GM18868 (cell line): ENCODE results near the gene TMEM131.
"Not testable (repeated sequence)": the region's sequence is repeated elsewhere in the genome, so short reads cannot be mapped to it uniquely, and the experiment has no call there.

ENCODE experiments used
- ATAC-seq: cut with Tn5 transposase; IDR thresholded peaks from one replicate; pipeline ENCODE4 v1.9.1; 2021; ENCODE audit warnings: mild to moderate bottlenecking, moderate library complexity; ENCODE audit not compliant: unreplicated experiment

TMEM131 gene

DNA sequence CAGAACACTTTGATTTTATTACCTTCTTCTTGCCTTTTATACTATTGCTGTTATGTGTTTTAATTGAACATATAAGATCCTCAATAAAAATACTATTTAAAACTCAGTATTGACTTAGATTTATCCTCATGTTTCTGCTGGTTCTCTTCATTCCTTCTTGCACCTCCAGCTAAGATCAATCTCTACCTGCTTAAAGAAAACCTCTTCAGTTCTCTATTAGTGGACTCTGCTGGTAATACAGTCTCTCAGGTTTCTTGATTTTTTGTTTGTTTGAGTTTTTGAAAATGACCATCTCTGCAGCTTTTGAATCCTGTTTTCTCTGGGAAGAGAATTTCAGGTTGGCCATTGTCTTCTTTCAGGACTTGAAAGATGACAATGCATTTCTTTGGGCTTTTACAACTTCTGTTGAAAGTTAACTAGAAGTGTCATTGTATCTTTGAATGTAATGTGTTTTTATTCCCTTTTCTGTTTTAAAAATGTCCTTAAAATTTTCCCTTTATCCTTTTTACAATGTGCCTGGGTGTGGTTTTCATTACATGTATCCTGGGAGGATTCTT lies 29.8 kb upstream of the TMEM131 start:
- ATAC-seq = no peak

DNA sequence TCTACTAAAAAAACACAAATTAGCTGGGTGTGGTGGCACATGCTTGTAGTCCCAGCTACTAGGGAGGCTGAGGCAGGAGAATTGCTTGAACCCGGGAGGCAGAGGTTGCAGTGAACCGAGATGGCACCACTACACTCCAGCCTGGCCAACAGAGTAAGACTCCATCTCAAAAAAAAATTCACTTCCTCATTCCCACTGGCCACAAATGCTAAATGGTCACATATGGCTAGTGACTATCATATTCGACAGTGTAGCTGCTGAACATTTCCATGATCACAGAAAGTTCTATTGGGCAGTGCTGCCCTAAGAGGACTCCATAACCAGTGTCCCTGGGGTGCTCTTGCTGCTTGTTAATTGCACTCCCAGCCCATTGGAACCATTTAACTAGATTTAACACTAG lies 26.3 kb upstream of the TMEM131 start:
- ATAC-seq = not testable (repeated sequence)

DNA sequence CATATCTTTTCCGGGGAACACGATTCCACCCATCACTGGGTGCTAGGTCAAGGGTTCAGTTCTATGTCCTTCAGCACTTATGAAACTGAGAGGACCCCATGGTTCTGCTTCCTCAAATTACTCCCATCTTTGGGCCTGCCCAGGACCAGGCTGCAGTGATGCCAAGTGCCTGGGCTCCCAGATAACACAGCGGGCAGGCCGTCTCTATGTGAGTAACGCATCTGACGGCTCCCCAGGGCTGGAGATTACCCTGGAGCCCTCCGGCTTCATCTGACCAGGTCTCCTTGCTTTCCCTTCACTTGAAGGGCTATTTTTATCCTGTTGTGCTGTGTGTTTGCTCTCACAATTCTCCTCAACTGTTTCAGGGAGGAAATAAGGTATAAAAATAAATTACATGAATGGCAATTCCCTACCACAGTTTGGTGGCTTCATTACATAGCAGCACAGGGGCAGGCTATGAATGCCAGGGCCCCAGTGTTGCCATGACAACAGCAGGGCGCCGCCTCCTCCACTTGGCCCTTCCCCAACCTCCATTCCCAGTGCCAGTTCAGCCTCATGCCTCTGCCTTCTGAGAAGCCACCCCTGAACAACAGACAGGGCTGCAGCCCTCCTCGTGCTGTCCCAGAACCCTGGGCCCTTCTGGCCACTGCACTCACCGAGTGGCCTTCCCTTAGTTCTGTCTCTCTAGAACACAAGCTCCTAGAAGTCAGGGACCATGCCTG lies 25.4 kb upstream of the TMEM131 start:
- ATAC-seq = no peak

DNA sequence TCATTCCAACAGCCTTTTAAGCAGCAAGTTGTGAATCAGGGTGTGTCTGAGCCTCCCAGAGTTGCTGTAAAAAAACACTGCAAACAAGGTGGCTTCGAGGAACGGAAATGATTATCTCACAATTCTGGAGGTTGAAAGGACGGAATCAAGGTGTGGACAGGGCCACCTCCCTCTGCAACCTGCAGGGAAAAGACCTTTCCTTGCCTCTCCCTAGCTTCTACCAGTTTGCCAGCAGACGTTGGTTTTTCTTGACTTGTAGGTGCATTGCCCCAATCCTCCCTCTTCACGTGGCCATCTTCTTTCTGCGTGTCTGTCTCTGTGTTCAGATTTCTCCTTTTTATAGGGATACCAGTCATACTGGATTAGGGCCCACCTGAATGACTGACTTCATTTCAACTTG lies 24.8 kb upstream of the TMEM131 start:
- no peak for ATAC-seq

DNA sequence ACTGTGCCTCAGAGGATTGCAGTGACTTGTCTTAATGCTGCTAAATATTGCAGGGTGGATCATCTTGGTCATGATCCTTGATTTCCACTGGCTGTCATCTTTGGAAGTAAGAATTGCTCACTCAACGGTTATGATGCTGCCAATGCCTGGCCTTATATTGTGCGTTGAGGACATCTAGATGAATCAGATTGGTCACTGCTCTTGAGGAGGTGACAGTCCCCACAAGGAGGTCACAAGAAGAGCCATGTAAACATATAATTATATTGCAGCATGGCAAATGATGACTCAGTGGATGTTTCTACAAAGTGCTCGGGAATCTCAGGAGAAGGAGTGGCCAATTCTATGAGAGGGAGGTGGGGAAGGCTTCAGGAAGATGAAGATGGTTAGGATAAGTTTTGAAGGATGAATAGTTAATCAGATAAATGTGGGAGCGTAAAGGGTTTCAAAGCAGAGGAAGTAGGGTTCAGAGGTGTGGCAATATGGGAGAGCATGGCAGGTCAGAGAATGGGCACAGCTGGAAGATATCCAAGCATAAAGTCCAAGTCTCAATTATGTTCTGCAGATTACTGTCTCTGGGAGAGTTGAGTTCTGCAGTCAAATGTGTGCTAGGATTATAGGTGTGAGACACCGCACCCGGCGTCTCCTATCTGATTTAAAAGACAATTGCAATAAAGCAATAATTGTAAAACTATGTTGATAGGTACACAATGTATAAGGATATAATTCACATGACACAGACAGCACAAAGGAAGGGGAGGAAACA lies 21.3 kb upstream of the TMEM131 start:
- no peak for ATAC-seq

DNA sequence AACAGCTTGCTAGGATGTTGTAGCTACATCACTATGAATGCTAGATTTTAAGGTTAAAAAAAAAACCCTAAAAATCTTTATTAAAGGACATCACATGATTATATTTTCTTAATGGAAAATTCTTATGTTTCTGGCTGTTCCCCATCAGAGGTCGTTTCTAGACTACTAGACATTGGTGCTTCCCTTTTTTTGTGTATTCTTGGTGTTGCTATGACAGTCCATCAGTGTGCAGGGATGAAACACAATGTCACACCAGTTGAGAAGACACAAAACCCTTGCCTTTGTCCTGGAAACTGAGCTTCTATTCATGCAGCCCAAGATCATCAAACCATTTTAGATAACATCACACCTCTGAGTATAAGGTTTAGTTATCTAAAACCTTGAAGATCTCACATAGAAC lies 19.9 kb upstream of the TMEM131 start:
- no peak for ATAC-seq

DNA sequence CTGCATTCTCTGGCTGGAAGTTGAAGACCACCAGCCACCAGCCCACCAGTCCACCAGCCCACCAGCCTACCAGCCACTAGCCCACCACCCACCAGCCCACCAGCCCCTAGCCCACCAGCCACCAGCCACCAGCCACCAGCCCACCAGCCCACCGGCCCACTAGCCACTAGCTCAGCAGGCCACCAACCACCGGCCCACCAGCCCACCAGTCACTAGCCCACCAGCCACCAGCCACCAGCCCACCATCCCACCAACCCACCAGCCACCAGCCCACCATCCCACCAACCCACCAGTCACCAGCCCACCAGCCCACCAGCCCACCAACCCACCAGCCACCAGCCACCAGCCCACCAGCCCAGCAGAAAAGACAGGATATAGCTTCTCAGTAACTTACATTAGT lies 18.6 kb upstream of the TMEM131 start:
- ATAC-seq = no peak

DNA sequence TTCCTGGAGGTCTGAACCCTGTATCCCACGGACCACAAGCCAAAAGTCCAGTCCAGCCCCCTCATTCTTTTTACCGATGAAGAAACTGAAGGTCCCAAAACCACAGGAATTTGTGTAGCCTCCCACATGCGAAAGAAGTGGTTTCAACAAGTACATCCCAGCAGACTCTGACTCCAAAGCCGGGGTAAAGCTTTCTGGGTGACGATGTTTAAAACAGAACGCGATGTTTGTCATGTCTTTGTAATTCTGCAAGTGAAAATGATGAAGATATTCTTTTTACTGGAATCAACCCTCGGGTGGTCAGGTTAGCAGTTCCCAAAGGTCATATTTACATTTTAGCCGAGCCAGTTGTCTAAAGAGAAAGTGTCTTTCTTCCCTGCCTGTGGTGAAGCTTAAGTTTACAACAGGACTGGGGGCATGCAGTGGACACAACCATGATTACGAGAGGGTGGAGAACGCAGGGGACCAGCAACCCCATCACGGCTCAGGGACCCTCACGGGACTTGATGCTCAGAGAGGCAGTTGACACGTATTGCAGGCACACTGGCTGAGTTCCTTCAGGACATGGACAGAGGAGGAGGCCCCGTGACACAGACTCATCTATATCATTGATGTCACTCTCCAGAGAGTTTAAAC lies 17.8 kb upstream of the TMEM131 start:
- ATAC-seq = no peak

DNA sequence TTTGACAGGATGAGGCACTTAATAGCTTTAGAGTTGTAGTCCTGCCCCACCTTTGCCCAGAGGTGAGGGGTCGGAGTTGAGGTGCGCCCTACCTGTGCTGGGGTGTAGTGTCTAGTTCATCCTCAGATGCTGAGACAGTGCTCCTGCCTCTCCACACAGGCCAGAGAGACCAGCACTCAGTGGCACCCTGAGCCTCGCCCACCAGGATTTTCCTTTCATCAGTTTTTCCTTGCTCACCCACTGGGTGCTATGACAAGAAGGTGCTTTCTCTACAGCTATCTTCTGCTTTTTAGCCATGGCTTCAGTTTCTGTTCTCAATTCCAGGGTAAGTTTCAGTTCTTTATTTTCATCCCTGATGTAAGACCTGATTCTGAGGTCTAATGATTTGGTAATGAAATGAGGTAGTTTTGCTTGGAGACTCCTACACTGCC lies 16.8 kb upstream of the TMEM131 start:
- ATAC-seq = peak; percentile 76

DNA sequence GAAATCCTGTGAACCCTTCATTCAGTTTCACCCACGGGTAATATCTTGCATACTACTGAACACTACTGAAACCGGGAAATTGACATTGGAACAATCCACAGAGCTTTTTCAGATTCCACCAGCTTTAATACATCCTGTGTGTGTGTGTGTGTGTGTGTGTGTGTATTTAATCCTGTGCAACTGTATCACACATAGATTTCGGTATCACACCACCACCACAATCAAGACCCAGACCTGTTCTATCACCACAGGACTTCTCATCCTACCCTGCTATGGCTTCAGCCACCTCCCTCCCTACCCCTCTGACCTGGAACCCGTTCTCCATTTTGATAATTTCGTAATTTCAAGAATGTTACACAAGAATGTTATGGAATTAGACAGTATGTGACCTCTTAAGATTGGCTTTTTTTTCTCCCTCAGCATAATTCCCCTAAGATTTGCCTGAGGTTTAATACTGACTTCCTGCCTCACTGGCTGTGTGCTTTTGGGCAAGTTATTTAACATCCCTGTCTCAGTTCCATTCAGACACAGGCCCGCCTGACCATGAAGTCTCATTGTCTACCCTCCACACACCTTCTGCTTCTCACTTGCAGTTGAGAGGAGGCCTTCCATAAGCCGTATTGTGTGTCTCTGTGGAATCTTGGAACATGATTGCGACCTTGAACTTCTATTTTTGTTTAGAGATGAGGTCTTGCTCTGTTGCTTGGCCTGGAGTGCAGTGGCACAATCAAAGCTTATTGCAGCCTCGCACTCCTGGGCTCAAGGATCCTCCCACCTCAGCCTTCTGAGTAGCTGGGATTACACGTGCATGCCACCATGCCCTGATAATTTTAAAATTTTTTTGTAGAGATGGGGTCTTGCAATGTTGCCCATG lies 14.4 kb upstream of the TMEM131 start:
- ATAC-seq = no peak

DNA sequence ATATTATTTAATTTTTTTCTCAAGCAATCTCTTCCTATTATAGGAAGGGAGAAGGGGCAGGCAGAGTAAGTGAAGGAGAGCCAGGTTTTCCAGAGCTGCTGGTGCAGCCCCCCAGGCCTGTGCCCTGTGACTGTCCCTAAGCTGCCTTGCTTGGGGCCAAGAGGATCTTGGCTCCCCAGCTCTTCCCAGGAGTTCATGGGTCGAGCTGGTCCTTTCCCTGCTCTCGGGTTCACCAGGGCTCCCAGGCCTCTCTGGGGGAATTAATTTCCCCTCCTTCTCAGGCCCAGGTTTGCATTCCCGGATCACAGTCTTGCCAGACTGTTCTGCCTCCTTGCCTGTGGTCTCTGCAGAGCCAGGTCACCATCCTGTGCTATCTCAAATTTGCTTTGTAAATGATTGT lies 12.7 kb upstream of the TMEM131 start:
- ATAC-seq = no peak

DNA sequence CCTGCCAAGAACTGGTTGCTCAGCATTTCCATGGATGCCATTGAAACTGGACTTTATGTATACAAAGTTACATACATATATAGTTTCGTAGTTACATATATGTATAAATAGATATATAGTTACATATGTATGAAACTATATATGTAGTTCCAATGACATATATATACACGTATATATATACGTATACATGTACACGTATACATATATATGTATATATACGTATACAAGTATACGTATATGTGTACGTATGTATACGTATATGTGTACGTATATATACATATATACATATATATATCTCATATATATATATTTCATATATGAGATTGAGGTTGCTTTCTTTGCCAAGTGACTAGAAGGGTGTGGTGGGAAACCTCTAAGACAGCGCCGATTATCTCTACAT lies 10.6 kb upstream of the TMEM131 start:
- no peak for ATAC-seq

DNA sequence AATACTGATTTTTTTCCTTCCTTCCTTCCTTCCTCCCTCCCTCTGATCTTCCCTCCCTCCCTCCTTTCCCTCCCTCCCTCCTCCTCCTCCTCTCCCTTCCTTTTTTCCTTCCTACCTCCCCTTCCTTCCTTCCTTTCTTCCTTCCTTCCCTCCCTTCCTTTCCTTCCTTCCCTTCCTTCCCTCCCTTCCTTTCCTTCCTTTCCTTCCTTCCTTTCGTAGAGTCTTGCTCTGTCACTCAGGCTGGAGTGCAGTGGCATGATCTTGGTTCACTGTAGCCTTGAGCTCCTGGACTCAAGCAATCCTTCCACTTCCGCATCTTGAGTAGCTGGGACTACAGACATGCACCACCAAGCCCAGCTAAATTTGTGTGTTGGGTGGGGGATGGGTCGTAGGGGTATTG lies 8.9 kb upstream of the TMEM131 start:
- no peak for ATAC-seq

DNA sequence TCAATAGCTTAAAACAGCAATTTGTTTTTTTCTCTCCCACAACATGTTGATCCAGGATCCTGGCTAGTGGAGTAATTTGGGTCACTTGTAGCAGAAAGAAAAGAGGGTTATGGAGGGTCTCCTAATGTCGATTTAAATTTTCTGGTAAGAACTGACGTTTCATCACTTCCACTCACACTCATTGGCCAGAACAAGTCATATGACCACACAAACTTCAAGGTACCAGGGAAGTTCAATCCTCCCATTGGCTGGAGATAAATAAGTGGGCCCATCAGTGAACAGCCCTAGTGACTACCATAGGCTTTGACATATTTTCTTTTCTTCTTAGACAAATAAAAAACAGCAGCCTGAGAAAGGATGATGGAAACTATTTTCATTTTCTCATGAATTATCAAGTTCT lies 8.3 kb upstream of the TMEM131 start:
- no peak for ATAC-seq

DNA sequence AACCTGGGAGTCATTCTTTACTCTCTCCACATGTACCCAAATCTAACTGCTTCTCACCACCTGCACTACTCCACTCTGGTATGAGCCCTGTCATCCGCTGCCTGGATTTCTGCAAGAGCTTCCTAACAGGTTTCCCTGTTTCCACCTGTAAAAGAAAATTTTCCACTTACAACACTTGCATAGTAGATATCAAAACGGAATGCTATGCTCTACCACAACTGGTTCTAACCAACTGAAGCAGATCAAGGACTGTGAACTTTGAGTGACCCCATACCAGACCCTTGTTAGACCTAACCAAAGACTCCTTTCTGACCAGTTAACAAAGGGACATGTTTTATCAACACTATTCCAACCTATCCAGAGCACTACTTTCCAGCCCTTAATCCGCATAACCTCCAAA lies 3.8 kb upstream of the TMEM131 start:
- no peak for ATAC-seq

DNA sequence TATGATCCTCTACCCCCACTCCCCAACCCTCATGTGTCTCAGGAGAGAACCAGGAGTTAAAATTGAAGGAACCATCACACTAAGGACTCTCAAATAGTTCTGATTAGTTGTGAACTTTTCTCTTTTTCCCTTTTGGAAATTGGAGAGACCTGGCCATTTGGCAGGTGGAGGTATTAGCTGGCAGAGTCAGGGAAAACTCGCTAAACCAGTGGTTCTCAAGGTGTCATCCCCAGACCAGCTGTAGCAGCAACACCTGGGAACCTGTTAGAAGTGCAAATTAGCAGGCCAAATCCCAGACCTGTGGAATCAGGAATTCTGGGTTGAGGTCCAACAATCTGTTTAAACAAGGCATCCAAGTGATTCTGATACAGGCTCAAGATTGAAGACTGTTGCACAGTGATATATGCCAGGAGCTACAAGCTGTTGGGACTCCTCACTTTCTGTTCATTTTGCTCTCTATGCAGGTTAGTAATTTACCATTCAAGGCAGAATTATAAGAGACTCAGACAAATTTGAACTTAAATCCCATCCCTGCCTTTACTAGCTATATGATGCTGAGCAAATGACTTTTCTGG lies 2.8 kb upstream of the TMEM131 start:
- no peak for ATAC-seq

DNA sequence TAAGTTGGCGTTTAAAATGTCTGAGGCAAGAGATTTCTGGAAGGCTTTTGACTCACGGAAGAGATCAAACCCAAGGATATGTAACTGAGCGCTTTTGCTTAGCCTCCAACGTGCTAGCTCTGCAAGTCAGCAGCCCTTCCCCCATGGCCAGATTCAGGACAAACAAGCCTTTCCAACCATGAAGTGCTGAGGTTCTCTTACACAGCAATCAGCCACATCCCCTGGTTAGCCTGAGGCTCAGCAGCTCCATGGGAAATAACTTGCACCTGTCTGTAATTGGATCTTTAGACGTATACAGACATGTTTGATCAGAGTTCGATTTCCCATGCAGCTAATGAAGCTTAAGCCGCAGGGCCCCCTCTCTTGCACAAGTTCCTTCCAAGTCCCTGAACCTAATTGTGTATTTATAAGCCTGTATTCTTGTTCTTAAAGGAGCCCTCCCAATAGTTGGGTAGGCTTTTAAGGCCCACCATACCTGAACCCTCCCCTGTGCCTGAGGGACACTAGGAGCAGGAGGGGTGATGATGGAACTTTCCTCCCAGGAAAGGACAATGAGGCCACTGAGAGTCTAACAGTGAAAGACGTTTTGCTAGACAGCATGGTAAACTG lies 2.1 kb upstream of the TMEM131 start:
- no peak for ATAC-seq

DNA sequence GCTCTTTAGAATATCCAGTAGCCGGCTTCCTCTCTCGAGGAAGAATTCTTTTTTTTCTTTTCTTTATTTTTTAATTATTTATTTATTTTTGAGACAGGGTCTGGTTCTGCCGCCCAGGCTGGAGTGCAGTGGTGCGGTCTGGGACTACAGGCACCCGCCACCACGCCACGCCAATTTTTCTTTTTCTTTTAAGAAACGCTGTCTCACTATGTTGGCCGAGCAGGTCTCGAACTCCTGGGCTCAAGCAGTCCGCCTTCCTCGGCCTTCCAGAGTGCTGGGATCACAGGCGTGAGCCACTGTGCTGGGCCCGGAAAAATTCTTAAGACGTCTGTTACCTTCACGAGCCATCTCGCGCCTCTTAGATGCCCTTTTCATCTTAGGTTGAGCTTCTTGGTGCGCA lies 931 bp upstream of the TMEM131 start:
- ATAC-seq = no peak

DNA sequence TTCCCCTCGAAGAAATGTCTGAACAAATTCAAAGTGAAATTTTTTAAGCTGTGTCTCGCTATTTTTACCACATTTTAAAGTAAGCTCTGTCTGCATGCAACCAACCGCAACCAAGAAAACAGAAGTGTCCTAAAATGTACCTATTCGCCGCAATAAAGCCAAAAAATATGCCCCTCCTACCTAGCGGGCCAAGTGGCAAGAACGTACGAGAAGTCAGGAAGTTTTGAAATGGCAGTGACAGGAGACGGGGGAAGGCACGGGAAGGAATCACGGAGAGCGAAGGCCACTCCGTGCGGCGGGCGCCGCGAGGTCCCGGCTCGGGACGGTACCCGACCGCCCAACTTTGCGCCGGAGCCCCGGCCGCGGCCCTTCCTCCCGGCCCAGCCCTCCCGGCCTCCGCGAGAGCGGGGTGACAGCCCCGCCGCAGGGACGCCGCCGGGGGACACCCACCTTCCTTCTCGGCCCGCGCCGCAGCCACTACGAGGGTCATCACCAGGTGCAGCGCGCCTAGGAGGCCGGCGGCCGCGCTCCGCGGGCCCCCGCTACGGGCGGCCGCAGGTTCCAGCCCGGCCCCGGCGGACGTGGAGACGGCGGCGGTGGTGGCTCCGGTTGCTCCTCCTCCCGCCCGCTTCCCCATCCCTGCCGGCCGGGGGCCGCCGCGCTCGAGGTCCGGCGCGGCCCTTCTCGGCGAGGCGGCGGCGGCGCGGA lies 568 bp downstream of the TMEM131 start:
- ATAC-seq = peak; percentile 28
